Stimulated activated CD4-positive, alpha-beta T cell treated with anti-CD3 and anti-CD28 coated beads, TNF-alpha, amount 100 ng/mL, for 1 hour (primary cell): Measurements from ENCODE around the gene RABL2B.

Experiments
- DNase-seq, 3 donors: peaks; one replicate each; pipeline ENCODE4 v3.0.0-alpha.2; 2020; ENCODE audit warnings: low read depth in 3 of 3, low spot score in 1 of 3

RABL2B gene

GRCh38 chr22:50738649-50739227 lies 44.7 kb downstream of the RABL2B start:
- no peak for DNase-seq

GRCh38 chr22:50737728-50738648 lies 45.4 kb downstream of the RABL2B start, which contains the start of gene ACR:
ACR (plus strand) TSS chr22:50738204; CDS start chr22:50738236, 32 bp downstream.
- DNase-seq = no peak

DNA sequence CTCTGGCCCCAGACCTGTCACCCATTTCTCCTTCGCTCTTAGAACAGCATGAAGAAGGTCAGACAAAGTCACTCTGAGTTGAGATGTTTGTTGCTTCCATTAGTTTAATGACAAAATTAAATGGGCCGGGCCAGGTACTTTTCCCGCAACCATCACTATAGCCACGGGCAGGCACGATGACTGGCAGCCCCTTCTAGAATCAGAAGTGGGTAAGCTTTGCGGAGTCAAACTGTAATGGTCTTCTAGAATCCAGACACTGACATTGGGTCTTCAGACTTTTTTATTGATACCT lies 47.8 kb downstream of the RABL2B start:
- no peak for DNase-seq

DNA sequence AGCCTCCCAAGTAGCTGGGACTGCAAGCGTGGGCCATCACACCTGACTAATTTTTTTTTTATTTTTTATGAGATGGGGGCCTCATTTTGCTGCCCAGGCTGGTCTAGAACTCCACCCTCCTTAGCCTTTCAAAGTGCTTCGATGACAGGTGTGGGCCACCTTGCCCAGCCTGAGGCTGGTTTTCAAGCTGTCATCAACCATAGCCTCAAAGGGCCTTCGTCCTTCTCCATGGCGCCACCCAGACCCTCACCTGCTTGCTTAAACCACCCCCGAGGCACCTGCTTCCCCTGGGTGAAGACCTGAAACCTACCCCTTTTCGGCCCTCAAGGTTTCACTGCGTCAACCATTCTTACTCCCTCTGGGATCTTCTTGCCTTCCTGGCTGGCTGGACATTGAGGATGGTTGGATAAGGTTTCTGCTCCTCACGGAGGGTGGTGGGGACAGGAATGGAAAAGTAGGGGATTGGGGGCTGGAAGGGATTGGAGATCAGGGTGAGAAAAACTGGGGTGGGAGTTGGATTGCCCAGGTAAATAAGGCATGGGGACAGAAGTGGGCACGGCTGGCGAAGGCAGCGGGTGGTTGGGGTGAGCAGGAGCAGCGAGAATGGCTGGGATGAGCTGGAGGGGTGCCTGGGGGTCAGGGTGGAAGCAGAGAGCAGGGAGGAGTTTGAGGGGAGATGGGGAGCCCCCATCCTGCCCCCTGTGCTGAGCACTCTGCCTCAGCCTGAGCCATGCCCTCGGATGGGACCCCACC lies 48.3 kb downstream of the RABL2B start:
- DNase-seq = no peak

DNA sequence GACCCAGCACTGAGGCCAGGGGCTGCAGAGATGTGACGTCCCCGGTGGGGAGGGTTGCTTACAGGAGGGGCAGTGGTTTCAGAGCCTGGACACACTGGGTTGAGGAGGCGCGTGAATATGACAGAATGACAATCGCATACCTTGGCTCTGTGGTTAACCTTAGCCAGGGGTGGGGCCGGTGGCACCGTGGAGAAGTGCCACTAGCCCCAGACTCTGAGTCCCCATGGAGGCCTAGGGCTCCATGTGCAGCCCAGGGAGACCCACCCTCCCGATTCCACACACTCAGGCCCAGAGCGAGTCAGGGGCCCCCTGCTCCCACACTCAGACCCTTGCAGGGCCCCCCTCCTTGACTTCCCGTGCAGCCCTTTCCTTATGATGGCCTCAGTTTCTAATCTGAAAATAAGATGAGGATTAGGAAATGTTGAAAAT lies 49.1 kb downstream of the RABL2B start:
- DNase-seq = no peak

DNA sequence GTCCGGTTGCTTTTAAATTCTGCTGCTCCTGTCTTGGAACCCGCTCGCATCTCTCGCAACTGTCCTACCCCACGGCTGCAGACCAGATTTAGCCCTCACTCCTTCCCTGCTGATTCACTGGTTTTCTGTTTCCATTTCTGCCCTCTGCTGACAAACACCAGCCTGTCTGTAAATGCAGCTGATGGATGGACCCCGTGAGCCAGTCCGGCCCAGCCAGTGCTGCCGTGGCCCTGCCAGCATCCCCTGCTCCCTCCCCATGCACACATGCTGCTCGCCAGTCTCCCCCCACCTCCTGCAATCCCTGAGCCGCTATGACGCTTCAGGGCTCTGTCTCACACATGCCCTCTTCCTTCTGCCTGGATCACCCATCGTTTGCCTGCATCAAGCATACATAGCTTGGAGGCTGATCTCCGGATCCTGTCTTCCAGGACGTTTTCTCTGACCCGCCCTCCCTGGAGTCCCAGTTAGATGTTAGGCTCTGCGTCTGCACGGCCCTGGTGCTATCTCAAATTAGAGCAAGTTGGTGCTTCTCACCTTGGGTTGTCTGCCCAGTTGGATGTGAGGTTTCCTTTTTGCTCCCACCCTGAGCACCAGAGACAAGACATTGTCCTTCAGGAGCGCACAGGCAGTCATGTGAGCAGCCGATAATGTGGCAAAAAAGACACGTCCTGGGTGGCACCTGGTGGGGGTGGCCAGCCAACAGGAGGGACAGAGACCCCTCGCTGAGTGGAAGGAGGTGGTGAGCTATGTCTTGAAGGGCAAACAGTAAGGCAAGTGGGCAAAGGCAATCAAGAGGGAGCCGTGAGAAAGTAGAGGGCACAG lies 49.7 kb downstream of the RABL2B start:
- no peak for DNase-seq

GRCh38 chr22:50732681-50733080 lies 50.8 kb downstream of the RABL2B start:
- no peak for DNase-seq

GRCh38 chr22:50731811-50732624 lies 51.4 kb downstream of the RABL2B start:
- peak; percentile 19 to 41 (median 30) for DNase-seq

DNA sequence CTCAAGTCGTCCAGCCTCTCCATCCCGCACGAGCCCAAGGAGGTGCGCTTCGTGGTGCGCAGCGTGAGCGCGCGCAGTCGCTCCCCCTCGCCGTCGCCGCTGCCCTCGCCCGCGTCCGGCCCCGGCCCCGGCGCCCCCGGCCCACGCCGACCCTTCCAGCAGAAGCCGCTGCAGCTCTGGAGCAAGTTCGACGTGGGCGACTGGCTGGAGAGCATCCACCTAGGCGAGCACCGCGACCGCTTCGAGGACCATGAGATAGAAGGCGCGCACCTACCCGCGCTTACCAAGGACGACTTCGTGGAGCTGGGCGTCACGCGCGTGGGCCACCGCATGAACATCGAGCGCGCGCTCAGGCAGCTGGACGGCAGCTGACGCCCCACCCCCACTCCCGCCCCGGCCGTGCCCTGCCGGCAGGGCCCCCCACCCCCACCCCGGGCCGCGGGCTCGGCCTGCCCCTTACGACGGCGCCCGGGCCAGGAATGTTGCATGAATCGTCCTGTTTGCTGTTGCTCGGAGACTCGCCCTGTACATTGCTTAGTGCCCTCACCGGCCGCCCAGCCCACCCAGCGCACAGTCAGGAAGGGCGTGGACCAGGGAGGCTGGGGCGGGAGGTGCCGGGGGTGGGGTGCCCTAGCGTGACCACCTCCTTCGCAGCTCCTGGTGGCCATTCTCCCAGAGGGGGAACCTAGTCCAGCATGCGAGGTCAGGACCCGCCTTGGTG lies 52.3 kb downstream of the RABL2B start:
- DNase-seq = no peak

DNA sequence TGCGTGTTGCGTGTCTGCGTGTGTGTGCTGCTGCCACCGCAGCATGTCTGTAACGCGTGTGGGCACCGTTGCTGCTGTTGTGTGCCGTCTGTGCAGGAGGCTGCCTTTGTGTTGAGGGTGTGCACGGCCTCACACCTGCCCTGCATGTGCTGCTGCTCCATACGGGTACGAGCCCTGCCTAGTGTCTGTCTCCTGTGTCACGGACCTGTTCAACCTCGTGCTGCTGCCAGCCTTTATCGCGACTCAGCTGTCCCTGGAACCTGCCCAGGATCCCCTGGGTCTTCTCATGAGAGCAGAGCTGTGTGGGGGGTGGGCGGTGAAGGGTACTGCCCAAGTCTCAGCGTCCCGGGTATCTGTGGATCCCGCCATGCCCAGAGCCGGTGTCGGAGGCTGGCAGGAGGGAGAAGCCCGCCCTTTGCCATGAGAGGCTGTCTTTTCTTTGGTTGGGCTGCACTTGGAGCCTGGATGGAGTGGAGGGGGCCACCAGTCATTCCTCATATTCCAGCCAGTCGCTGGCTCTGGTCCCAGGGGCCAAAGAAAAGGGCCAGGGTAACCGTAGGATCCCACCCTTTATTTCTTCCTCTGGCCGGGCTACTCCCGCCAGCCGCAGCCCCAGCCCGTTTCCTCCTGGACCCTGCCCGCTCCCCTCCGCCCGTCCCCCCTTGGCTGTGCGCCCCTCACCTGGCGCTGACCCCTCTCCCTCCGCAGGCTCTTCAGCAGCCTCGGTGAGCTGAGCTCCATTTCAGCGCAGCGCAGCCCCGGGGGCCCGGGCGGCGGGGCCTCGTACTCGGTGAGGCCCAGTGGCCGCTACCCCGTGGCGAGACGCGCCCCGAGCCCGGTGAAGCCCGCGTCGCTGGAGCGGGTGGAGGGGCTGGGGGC lies 53.2 kb downstream of the RABL2B start:
- DNase-seq = no peak

DNA sequence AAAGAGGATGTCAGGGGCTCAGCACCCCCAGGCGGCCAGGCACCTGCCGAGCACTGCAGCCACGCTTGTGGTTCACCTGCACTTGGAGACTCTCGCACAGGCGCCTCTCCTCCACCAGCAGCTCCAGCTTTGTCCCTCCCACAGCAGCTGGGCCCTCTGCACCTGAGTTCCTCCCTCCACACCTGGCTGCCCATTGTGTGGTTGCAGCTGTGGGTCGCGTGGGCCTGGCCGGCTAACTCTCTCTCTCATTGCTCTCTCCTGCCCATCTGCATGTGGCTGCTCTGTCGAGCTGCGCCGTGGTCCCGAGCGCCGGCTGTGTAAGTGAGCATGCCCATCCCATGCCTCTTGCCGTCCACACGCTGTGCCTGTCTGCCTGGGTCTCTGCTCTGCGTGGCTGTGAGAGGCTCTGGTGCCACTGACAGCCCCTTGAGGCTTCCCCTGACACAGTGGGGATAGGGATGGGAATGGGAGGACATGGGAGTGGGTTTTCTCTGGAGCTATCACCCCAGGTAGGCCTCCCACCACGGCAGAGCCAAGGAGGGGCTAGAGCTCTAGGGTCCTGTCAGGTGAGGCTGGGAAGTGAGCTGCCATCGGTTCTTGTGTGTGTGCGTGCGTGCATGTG lies 53.9 kb downstream of the RABL2B start:
- no peak for DNase-seq

DNA sequence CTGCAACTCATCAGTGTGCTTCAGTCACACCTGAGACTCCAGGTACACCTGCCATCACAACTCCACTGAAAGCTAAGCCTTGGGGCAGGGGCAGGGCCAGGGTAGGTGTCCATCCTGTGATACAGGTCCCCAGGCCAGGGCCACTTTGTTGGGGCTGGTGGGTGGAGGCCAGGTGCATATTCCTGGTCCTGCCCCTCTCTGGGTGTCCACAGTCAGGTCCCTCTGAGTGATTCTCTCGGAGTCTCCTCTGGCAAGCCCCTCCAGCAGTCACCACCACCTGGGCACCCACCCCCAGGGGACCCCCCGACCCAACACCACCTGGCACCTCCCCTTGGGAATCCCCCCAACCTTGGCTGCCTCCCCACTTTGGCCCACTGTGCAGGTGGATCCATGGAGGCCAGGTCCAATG lies 54.9 kb downstream of the RABL2B start:
- DNase-seq = no peak

DNA sequence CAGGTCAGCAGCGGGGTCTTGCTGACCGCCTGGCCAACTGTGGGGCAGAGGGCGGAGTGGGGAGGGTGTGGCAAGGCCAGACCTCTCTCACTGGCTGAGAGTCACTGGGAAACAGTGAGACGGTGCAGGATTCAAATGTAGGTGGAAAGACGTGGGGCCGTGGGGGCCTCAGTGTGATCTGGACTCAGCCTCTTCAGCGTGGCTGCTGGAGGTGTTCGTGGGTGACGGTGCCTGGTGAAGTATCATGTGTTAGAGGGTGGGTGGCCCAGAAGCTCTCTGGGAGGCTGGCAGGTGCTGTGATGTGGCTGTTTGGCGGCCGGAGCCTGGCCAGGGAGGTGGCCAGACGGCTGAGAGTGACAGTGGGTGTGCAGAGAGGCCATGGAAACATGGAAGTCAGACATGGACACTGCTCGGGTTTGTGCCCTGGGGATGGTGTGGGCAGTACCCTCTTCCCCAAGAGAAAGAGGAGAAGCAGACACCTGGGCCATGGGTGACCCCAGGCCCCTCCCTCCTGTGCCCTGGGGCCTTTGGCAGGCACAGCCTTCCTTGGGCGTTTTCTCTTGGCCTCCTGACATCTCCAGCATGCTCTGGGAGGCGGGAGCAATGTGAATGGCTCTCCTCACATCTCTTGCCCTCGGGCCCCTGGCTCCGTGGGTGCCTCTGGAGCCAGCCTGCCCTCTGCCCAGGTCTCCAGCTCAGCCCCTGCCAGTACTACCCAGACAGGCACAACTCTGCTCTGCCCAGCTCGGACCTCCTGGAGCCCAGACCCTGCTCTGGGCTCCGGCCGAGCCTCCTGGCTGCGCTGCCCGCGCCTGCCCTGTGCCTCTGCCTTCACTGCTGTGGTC lies 55.5 kb downstream of the RABL2B start:
- DNase-seq = no peak

- no peak for DNase-seq
Observed at GRCh38 chr22:50726643-50727340, 56.6 kb downstream of the RABL2B start.

DNA sequence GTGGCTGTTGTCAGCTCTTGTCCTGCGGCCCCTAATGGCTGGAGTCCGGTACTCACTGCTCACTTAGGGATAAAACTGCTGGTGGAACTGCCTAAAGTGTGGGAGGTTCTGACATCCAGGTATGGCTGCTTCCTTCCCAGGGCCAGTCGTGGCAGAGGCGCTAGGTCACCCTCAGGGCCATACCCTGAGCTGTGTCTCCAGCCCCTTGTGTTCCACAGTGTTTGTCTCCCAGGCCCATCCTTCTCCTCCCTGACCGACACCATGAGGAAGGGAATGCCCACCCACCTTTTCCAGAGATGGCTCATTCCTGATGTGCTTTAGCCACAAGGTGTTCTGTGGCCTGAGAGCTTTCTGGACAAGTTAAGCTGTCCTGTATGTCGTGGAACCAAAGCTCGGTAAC lies 57.8 kb downstream of the RABL2B start:
- DNase-seq = no peak

- no peak for DNase-seq
Observed at GRCh38 chr22:50724616-50725015, 58.8 kb downstream of the RABL2B start.

- no peak for DNase-seq
Observed at GRCh38 chr22:50723991-50724390, 59.4 kb downstream of the RABL2B start.
